ENCODE data around the gene ADSL. TPM values are rescaled to one million over a fixed set of nuclear protein-coding genes. Genes with fewer than 3 reads are reported as not detected.

Gene ADSL
- total RNA-seq, 1 donor from 2014 or later, result 83.4 TPM

GRCh38 chr22:40430991-40431390 lies 84.7 kb downstream of the ADSL start:
- H3K27me3 ChIP-seq (ENCODE audit: insufficient read depth, low read length), result no peaks in the 10 kb centered on the region
- Mint-ChIP-seq H3K4me3 (ENCODE audit: unreplicated experiment) (no peak overlapping the region), H3K27ac (ENCODE audit: unreplicated experiment) (no peak overlapping the region), H3K27me3 (ENCODE audit: low read depth, unreplicated experiment) (no peaks in the 10 kb centered on the region), H3K9me3 (ENCODE audit: unreplicated experiment) (no peaks in the 10 kb centered on the region), H3K4me1 (ENCODE audit: low read depth, unreplicated experiment) (peaks cover 14% of the 10 kb centered on the region), H3K36me3 (ENCODE audit: low read depth, unreplicated experiment) (peaks cover 31% of the 10 kb centered on the region)
- H3K36me3 ChIP-seq (ENCODE audit: insufficient read depth, low read length), result peaks cover 31% of the 10 kb centered on the region
- H3K27ac ChIP-seq (ENCODE audit: low read depth, low read length), result no peak overlapping the region
- peaks cover 77% of the 10 kb centered on the region for H4K20me1 ChIP-seq (ENCODE audit: insufficient read depth, low read length)
- no peak overlapping the region for H2AFZ ChIP-seq (ENCODE audit: low read depth, low read length)
- peaks cover 53% of the 10 kb centered on the region for H3K79me2 ChIP-seq (ENCODE audit: insufficient read depth, low read length)
- H3K4me1 ChIP-seq (ENCODE audit: insufficient read depth, low read length), result peaks cover 9% of the 10 kb centered on the region
- H3K4me2 ChIP-seq (ENCODE audit: low read length), result no peak overlapping the region
- no peaks in the 10 kb centered on the region for H3K9me3 ChIP-seq (ENCODE audit: insufficient read depth, low read depth, low read length)
- TF ChIP-seq EZH2 (IDR thresholded peaks at IDR 0.05; ENCODE audit: insufficient read depth, low read length), result no peak
- TF ChIP-seq, protein P1, sequence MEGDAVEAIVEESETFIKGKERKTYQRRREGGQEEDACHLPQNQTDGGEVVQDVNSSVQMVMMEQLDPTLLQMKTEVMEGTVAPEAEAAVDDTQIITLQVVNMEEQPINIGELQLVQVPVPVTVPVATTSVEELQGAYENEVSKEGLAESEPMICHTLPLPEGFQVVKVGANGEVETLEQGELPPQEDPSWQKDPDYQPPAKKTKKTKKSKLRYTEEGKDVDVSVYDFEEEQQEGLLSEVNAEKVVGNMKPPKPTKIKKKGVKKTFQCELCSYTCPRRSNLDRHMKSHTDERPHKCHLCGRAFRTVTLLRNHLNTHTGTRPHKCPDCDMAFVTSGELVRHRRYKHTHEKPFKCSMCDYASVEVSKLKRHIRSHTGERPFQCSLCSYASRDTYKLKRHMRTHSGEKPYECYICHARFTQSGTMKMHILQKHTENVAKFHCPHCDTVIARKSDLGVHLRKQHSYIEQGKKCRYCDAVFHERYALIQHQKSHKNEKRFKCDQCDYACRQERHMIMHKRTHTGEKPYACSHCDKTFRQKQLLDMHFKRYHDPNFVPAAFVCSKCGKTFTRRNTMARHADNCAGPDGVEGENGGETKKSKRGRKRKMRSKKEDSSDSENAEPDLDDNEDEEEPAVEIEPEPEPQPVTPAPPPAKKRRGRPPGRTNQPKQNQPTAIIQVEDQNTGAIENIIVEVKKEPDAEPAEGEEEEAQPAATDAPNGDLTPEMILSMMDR (IDR thresholded peaks at IDR 0.05; ENCODE audit: insufficient read depth, low read depth, low read length), result no peak
- no peak overlapping the region for H3K4me3 ChIP-seq (ENCODE audit: insufficient read depth, low read depth, low read length)
- DNase-seq (ENCODE audit: low read depth), result no peak
- no peak for FAIRE-seq
- no peak overlapping the region for H3K9ac ChIP-seq (ENCODE audit: low read length)

DNA sequence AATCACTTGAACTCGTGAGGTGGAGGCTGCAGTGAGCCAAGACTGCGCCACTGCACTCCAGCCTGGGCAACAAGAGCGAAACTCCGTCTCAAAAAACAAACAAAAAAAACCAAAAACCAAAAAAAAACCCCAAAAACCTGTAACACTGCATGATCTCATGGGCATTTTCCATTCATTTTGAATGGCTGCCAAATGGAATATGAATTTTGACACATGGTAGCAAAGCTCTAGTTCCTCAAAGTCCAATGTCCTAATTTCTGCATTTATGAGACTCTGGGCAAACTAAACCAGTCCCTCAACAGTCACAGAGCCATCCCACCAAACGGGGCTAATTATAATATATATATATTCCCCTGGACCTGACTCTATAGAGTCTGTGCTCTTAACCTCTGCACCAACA lies 85.9 kb downstream of the ADSL start:
- no peak for DNase-seq (ENCODE audit: low read depth)
- no peak overlapping the region for H3K4me2 ChIP-seq (ENCODE audit: low read length)
- H3K9ac ChIP-seq (ENCODE audit: low read length), result no peak overlapping the region
- no peaks in the 10 kb centered on the region for H3K9me3 ChIP-seq (ENCODE audit: insufficient read depth, low read depth, low read length)
- Mint-ChIP-seq H3K27ac (ENCODE audit: unreplicated experiment) (no peak overlapping the region), H3K36me3 (ENCODE audit: low read depth, unreplicated experiment) (peaks cover 25% of the 10 kb centered on the region), H3K27me3 (ENCODE audit: low read depth, unreplicated experiment) (no peaks in the 10 kb centered on the region), H3K9me3 (ENCODE audit: unreplicated experiment) (no peaks in the 10 kb centered on the region), H3K4me3 (ENCODE audit: unreplicated experiment) (no peak overlapping the region), H3K4me1 (ENCODE audit: low read depth, unreplicated experiment) (peaks cover 21% of the 10 kb centered on the region)
- no peaks in the 10 kb centered on the region for H3K27me3 ChIP-seq (ENCODE audit: insufficient read depth, low read length)
- no peak overlapping the region for H3K27ac ChIP-seq (ENCODE audit: low read depth, low read length)
- H3K79me2 ChIP-seq (ENCODE audit: insufficient read depth, low read length), result peaks cover 55% of the 10 kb centered on the region
- FAIRE-seq, result no peak
- H3K4me1 ChIP-seq (ENCODE audit: insufficient read depth, low read length), result peaks cover 9% of the 10 kb centered on the region
- H4K20me1 ChIP-seq (ENCODE audit: insufficient read depth, low read length), result peaks cover 76% of the 10 kb centered on the region
- no peak for TF ChIP-seq EZH2 (IDR thresholded peaks at IDR 0.05; ENCODE audit: insufficient read depth, low read length)
- TF ChIP-seq, protein P1 (IDR thresholded peaks at IDR 0.05; ENCODE audit: insufficient read depth, low read depth, low read length), result no peak
- H3K36me3 ChIP-seq (ENCODE audit: insufficient read depth, low read length), result peaks cover 31% of the 10 kb centered on the region
- no peak overlapping the region for H2AFZ ChIP-seq (ENCODE audit: low read depth, low read length)
- H3K4me3 ChIP-seq (ENCODE audit: insufficient read depth, low read depth, low read length), result no peak overlapping the region

- H3K9me3 Mint-ChIP-seq (ENCODE audit: unreplicated experiment), result no peaks in the 10 kb centered on the region
- Histone ChIP-seq H3K4me3 (ENCODE audit: insufficient read depth, low read depth, low read length) (no peak overlapping the region), H4K20me1 (ENCODE audit: insufficient read depth, low read length) (peaks cover 76% of the 10 kb centered on the region), H3K36me3 (ENCODE audit: insufficient read depth, low read length) (peaks cover 31% of the 10 kb centered on the region), H3K4me1 (ENCODE audit: insufficient read depth, low read length) (peaks cover 9% of the 10 kb centered on the region), H3K79me2 (ENCODE audit: insufficient read depth, low read length) (peaks cover 50% of the 10 kb centered on the region), H2AFZ (ENCODE audit: low read depth, low read length) (no peak overlapping the region), H3K9ac (ENCODE audit: low read length) (no peak overlapping the region), H3K27ac (ENCODE audit: low read depth, low read length) (no peak overlapping the region), H3K27me3 (ENCODE audit: insufficient read depth, low read length) (no peaks in the 10 kb centered on the region), H3K9me3 (ENCODE audit: insufficient read depth, low read depth, low read length) (no peaks in the 10 kb centered on the region), H3K4me2 (ENCODE audit: low read length) (no peak overlapping the region)
- H3K4me3 Mint-ChIP-seq (ENCODE audit: unreplicated experiment), result no peak overlapping the region
- H3K36me3 Mint-ChIP-seq (ENCODE audit: low read depth, unreplicated experiment), result peaks cover 24% of the 10 kb centered on the region
- H3K4me1 Mint-ChIP-seq (ENCODE audit: low read depth, unreplicated experiment), result peaks cover 23% of the 10 kb centered on the region
- TF ChIP-seq EZH2 (IDR thresholded peaks at IDR 0.05; ENCODE audit: insufficient read depth, low read length), result no peak
- TF ChIP-seq, protein P1 (IDR thresholded peaks at IDR 0.05; ENCODE audit: insufficient read depth, low read depth, low read length), result no peak
- DNase-seq (ENCODE audit: low read depth) (no peak), FAIRE-seq (no peak)
- H3K27me3 Mint-ChIP-seq (ENCODE audit: low read depth, unreplicated experiment), result no peaks in the 10 kb centered on the region
- no peak overlapping the region for H3K27ac Mint-ChIP-seq (ENCODE audit: unreplicated experiment)
These were observed 86.3 kb downstream of the ADSL start for GRCh38 chr22:40432625-40433024.

All from astrocyte (in vitro differentiated cells and primary cell).